ENCODE measurements around the gene AGAP1. TPM values are rescaled to one million over a fixed set of nuclear protein-coding genes. Genes with fewer than 3 reads are reported as not detected.

Gene AGAP1
- polyA plus RNA-seq, 1 donor from 2014 or later, result 17.4 TPM

GRCh38 chr2:236156095-236156859, 662.4 kb downstream of the AGAP1 start:
- Histone ChIP-seq H3K9ac (ENCODE audit: low read length) (no peak overlapping the region), H3K27me3 (ENCODE audit: insufficient read depth, low read depth, low read length) (peaks cover 62% of the 10 kb centered on the region), H2AFZ (ENCODE audit: low read depth, low read length) (no peak overlapping the region), H3K9me2 (ENCODE audit: insufficient read depth, low read length) (no peaks in the 10 kb centered on the region), H3K36me3 (ENCODE audit: insufficient read depth, low read length) (no peaks in the 10 kb centered on the region), H3F3A (ENCODE audit: insufficient read depth, low read length, poor library complexity, severe bottlenecking) (no peaks in the 10 kb centered on the region), H3K79me2 (replicated peaks; ENCODE audit: insufficient read depth, low read length) (no peaks in the 10 kb centered on the region), H3K4me2 (ENCODE audit: low read length) (no peak overlapping the region), H4K20me1 (ENCODE audit: insufficient read depth) (no peaks in the 10 kb centered on the region), H3K27ac (ENCODE audit: low read length) (no peak overlapping the region), H3K9me3 (ENCODE audit: low read length) (no peaks in the 10 kb centered on the region), H3K4me3 (ENCODE audit: low read length) (no peak overlapping the region)
- TF ChIP-seq REST (IDR thresholded peaks at IDR 0.05; ENCODE audit: borderline replicate concordance), result no peak
- no peak for TF ChIP-seq TAF1 (IDR thresholded peaks at IDR 0.05; ENCODE audit: low read depth)
- TF ChIP-seq RAD21 (conservative IDR thresholded peaks at IDR 0.05), result no peak
- TF ChIP-seq, protein P1, sequence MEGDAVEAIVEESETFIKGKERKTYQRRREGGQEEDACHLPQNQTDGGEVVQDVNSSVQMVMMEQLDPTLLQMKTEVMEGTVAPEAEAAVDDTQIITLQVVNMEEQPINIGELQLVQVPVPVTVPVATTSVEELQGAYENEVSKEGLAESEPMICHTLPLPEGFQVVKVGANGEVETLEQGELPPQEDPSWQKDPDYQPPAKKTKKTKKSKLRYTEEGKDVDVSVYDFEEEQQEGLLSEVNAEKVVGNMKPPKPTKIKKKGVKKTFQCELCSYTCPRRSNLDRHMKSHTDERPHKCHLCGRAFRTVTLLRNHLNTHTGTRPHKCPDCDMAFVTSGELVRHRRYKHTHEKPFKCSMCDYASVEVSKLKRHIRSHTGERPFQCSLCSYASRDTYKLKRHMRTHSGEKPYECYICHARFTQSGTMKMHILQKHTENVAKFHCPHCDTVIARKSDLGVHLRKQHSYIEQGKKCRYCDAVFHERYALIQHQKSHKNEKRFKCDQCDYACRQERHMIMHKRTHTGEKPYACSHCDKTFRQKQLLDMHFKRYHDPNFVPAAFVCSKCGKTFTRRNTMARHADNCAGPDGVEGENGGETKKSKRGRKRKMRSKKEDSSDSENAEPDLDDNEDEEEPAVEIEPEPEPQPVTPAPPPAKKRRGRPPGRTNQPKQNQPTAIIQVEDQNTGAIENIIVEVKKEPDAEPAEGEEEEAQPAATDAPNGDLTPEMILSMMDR (IDR thresholded peaks at IDR 0.05; ENCODE audit: poor library complexity, severe bottlenecking), result no peak
- TF ChIP-seq EP300 (conservative IDR thresholded peaks at IDR 0.05; ENCODE audit: poor library complexity, severe bottlenecking), result no peak
- TF ChIP-seq EZH2 (IDR thresholded peaks at IDR 0.05; ENCODE audit: borderline replicate concordance, insufficient read depth, low read length, poor library complexity, severe bottlenecking), result no peak
- no peak for TF ChIP-seq POLR2AphosphoS5 (IDR thresholded peaks at IDR 0.05)

GRCh38 chr2:236156860-236157194, 663.0 kb downstream of the AGAP1 start:
- no peaks in the 10 kb centered on the region for H3K9me3 ChIP-seq (ENCODE audit: low read length)
- H3F3A ChIP-seq (ENCODE audit: insufficient read depth, low read length, poor library complexity, severe bottlenecking), result no peaks in the 10 kb centered on the region
- TF ChIP-seq SMC3 (conservative IDR thresholded peaks at IDR 0.05; ENCODE audit: poor library complexity), result no peak
- no peak for TF ChIP-seq TAF1 (IDR thresholded peaks at IDR 0.05; ENCODE audit: low read depth)
- TF ChIP-seq, protein P1 (IDR thresholded peaks at IDR 0.05; ENCODE audit: poor library complexity, severe bottlenecking), result no peak
- TF ChIP-seq EP300 (conservative IDR thresholded peaks at IDR 0.05; ENCODE audit: poor library complexity, severe bottlenecking), result no peak
- TF ChIP-seq POLR2AphosphoS5 (IDR thresholded peaks at IDR 0.05), result no peak
- TF ChIP-seq REST (IDR thresholded peaks at IDR 0.05; ENCODE audit: borderline replicate concordance), result no peak
- no peak for TF ChIP-seq RAD21 (conservative IDR thresholded peaks at IDR 0.05)
- no peak for TF ChIP-seq MXI1 (conservative IDR thresholded peaks at IDR 0.05; ENCODE audit: poor library complexity, severe bottlenecking)
- no peak for TF ChIP-seq EZH2 (IDR thresholded peaks at IDR 0.05; ENCODE audit: borderline replicate concordance, insufficient read depth, low read length, poor library complexity, severe bottlenecking)
- no peak overlapping the region for H2AFZ ChIP-seq (ENCODE audit: low read depth, low read length)
- no peaks in the 10 kb centered on the region for H3K36me3 ChIP-seq (ENCODE audit: insufficient read depth, low read length)
- H3K9ac ChIP-seq (ENCODE audit: low read length), result no peak overlapping the region
- no peaks in the 10 kb centered on the region for H3K79me2 ChIP-seq (replicated peaks; ENCODE audit: insufficient read depth, low read length)
- peaks cover 67% of the 10 kb centered on the region for H3K27me3 ChIP-seq (ENCODE audit: insufficient read depth, low read depth, low read length)
- no peaks in the 10 kb centered on the region for H4K20me1 ChIP-seq (ENCODE audit: insufficient read depth)
- H3K4me3 ChIP-seq (ENCODE audit: low read length), result no peak overlapping the region
- no peak overlapping the region for H3K27ac ChIP-seq (ENCODE audit: low read length)
- no peaks in the 10 kb centered on the region for H3K9me2 ChIP-seq (ENCODE audit: insufficient read depth, low read length)
- no peak overlapping the region for H3K4me2 ChIP-seq (ENCODE audit: low read length)

All from neural cell (in vitro differentiated cells).